Progenitor cell of endocrine pancreas (in vitro differentiated cells): ENCODE measurements around the gene SFSWAP. TPM values are rescaled to one million over a fixed set of nuclear protein-coding genes. Genes with fewer than 3 reads are reported as not detected.
"Not testable (repeated sequence)": the region's sequence is repeated elsewhere in the genome, so short reads cannot be mapped to it uniquely, and the experiment has no call there.

Experiments
- DNase-seq: peaks from one replicate; pipeline ENCODE4 v3.0.0; 2021; ENCODE audit warnings: low spot score; ENCODE audit not compliant: unreplicated experiment
- H3K27ac Mint-ChIP-seq: 2 replicates; pipeline ENCODE4 v1.8.0; 2021; ENCODE audit warnings: mild to moderate bottlenecking, moderate library complexity, mixed read lengths
- H3K27me3 Mint-ChIP-seq: 2 replicates; pipeline ENCODE4 v1.8.0; 2021; ENCODE audit warnings: mixed read lengths
- H3K36me3 Mint-ChIP-seq: 2 replicates; pipeline ENCODE4 v1.8.0; 2022; ENCODE audit warnings: mixed read lengths; ENCODE audit not compliant: insufficient read depth
- H3K4me1 Mint-ChIP-seq: 2 replicates; pipeline ENCODE4 v1.8.0; 2021; ENCODE audit warnings: low read depth, mixed read lengths
- H3K4me3 Mint-ChIP-seq: 2 replicates; pipeline ENCODE4 v1.8.0; 2021; ENCODE audit warnings: low read depth, mild to moderate bottlenecking, moderate library complexity, mixed read lengths
- H3K9me3 Mint-ChIP-seq: 2 replicates; pipeline ENCODE4 v1.8.0; 2021; ENCODE audit warnings: low read depth, mixed read lengths
- total RNA-seq: library from RNA; stranded (reverse); gene quantifications from 2 replicates; pipeline ENCODE4 v1.2.1, GENCODE V29; 2021
- TF ChIP-seq, protein P1 (sequence below): fragments of 200-600 bp; sonication (generic); IDR thresholded peaks from one replicate; pipeline ENCODE4 v1.5.0; 2021; ENCODE audit warnings: antibody characterized with exemption, mild to moderate bottlenecking; ENCODE audit not compliant: unreplicated experiment

SFSWAP gene
- total RNA-seq, 1 donor from 2014 or later: 62.1 TPM

DNA sequence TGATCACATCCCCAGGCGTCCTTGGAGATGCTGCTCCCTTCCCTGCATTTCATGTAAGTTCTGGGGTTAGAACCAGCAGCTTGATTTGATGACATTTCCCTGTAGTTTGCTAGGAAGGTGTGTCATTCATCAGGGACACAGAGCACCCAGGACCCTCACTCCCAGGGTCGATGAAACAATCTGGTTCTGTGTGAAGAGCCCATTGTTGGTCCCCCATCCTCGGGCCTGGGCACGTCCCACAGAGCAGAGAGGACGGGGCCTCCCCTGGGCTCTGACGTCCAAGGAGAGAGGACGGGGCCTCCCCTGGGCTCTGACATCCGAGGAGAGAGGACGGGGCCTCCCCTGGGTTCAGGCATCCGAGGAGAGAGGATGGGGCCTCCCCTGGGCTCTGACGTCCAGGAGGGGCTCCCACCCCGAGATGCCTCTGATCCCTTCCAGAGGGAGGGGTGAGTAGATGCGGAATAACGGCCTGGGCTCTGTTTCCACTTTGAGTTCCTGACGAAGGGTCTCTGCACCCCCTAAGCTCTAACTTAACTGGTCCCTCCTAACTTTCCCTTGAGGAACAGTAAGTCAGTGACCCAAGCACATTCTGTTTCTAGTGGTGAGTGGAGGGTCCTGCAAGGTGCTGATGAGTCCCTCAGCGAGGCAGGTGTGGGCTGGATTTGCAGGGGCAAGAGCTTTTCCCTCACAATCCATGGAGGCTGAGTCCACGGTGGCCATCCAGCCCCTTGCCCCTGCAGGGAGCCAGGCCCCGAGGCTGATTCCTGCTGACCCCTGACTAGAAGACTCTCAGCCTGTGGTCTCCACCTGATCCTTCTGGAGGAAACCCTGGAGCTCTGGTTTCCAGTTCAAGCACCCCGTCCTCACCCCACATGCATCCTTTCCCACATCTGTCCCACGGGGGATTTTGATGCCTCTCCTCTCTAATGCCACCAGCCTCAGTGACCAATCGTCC lies 35.5 kb upstream of the SFSWAP start:
- TF ChIP-seq, protein P1, sequence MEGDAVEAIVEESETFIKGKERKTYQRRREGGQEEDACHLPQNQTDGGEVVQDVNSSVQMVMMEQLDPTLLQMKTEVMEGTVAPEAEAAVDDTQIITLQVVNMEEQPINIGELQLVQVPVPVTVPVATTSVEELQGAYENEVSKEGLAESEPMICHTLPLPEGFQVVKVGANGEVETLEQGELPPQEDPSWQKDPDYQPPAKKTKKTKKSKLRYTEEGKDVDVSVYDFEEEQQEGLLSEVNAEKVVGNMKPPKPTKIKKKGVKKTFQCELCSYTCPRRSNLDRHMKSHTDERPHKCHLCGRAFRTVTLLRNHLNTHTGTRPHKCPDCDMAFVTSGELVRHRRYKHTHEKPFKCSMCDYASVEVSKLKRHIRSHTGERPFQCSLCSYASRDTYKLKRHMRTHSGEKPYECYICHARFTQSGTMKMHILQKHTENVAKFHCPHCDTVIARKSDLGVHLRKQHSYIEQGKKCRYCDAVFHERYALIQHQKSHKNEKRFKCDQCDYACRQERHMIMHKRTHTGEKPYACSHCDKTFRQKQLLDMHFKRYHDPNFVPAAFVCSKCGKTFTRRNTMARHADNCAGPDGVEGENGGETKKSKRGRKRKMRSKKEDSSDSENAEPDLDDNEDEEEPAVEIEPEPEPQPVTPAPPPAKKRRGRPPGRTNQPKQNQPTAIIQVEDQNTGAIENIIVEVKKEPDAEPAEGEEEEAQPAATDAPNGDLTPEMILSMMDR: no peak
- Mint-ChIP-seq H3K36me3 (no peaks in the 10 kb centered on the region), H3K9me3 (no peaks in the 10 kb centered on the region), H3K4me1 (no peaks in the 10 kb centered on the region), H3K4me3 (no peak overlapping the region), H3K27me3 (peaks cover 26% of the 10 kb centered on the region), H3K27ac (no peak overlapping the region)
- DNase-seq: no peak

GRCh38 chr12:131676544-131676943 lies 34.3 kb upstream of the SFSWAP start:
- TF ChIP-seq, protein P1: no peak
- Mint-ChIP-seq H3K9me3 (no peaks in the 10 kb centered on the region), H3K27ac (no peak overlapping the region), H3K4me3 (no peak overlapping the region), H3K27me3 (peaks cover 27% of the 10 kb centered on the region), H3K36me3 (no peaks in the 10 kb centered on the region), H3K4me1 (peaks cover 1% of the 10 kb centered on the region)
- no peak for DNase-seq

DNA sequence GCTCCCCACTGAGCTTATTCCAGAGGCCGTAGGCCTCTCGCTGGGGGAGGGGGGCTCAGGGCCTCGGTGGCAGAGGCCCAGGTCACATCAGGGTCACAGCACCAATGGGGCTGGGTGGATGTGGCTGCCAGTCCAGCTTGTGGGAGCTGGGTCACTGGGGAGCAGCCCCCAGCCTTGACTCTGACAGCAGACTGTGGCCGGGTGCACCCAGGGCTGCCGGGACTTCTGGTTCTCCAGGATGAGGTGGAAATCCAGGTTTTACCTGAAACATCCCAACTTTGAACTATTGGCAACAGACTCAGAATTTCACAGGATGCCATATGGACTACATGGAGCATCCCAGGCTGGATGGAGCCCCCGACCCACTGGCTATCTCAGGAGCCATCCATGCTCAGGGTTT lies 33.8 kb upstream of the SFSWAP start:
- H3K36me3 Mint-ChIP-seq, DNase-seq, H3K4me3 Mint-ChIP-seq, H3K4me1 Mint-ChIP-seq, H3K27ac Mint-ChIP-seq, H3K9me3 Mint-ChIP-seq: not testable (repeated sequence)
- H3K27me3 Mint-ChIP-seq: peaks cover 30% of the 10 kb centered on the region

GRCh38 chr12:131677699-131678098 lies 33.2 kb upstream of the SFSWAP start:
- no peak for DNase-seq
- H3K4me1 Mint-ChIP-seq: peaks cover 1% of the 10 kb centered on the region
- no peaks in the 10 kb centered on the region for H3K9me3 Mint-ChIP-seq
- H3K4me3 Mint-ChIP-seq: no peak overlapping the region
- TF ChIP-seq, protein P1: no peak
- H3K36me3 Mint-ChIP-seq: no peaks in the 10 kb centered on the region
- peaks cover 32% of the 10 kb centered on the region for H3K27me3 Mint-ChIP-seq
- H3K27ac Mint-ChIP-seq: no peak overlapping the region

- H3K9me3 Mint-ChIP-seq, H3K4me3 Mint-ChIP-seq, H3K4me1 Mint-ChIP-seq, H3K27ac Mint-ChIP-seq, H3K36me3 Mint-ChIP-seq: not testable (repeated sequence)
- DNase-seq: peak; percentile 4
- peaks cover 35% of the 10 kb centered on the region for H3K27me3 Mint-ChIP-seq
These were observed 32.3 kb upstream of the SFSWAP start for GRCh38 chr12:131678389-131679181.

DNA sequence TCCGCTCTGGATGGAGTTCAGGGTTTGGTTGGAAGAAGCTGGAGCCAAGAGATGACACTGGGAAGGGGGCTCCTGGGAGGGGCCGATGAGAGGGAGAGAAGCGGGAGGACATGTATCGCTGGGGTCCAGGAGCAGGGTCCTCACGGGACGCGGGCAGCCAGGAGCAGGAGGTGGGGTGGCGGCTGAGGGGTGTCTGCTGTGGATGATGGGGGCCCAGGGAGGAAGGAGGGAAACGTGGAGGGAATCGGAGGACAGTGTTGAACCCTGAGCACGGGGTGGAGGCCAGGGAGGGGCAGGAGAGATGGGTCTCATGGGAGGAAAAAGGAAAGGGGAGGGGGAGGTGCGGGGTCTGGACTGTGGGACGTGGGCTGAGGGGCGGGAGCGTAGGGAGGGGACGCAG lies 31.7 kb upstream of the SFSWAP start:
- H3K4me1 Mint-ChIP-seq, H3K27ac Mint-ChIP-seq, H3K9me3 Mint-ChIP-seq, H3K4me3 Mint-ChIP-seq, H3K36me3 Mint-ChIP-seq: not testable (repeated sequence)
- peak; percentile 2 for DNase-seq
- peaks cover 35% of the 10 kb centered on the region for H3K27me3 Mint-ChIP-seq

GRCh38 chr12:131679816-131680215 lies 31.1 kb upstream of the SFSWAP start:
- DNase-seq, H3K9me3 Mint-ChIP-seq, H3K4me1 Mint-ChIP-seq, H3K4me3 Mint-ChIP-seq, H3K36me3 Mint-ChIP-seq, H3K27ac Mint-ChIP-seq: not testable (repeated sequence)
- peaks cover 35% of the 10 kb centered on the region for H3K27me3 Mint-ChIP-seq

DNA sequence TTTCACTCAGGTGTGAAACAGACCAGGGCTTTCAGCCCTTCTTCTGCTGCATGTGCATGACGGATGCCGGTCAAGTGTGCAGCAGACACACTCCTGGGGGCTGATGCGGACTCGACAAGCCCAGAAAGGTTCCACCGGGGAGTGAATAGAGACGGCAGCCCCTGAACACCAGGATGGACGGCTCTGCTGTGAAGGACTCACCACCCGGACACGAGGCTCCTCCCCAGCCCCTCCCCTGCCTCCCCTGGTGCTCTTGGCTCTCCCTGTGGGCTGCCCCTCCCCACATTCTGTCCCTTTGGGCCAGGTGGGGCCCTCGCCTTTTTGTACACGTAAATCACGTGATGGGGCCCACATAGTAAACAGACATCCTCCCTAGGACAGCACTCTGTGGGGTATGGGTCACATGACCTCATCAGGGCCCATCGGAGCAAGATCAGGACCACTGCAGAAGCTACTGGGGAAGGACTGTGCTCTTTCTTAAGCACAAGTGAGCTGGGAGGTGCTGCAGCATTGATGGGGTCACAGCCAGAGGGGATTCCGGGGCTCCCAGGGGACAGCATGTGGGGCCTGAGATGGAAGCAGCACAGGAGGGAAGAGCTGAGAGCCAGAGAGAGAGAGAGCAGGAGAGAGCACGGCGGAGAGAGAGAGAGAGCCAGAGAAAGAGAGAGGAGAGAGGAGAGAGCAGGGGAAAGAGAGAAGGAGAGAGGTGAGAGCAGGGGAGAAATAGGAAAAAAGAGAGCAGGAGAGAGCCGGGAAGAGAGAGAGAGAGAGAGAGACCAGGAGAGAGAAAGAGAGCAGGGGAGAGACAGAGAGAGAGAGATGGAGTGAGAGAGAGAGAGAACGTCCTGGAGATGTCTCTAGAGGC lies 30.3 kb upstream of the SFSWAP start:
- not testable (repeated sequence) for H3K9me3 Mint-ChIP-seq, H3K27ac Mint-ChIP-seq

More for the DNA sequence above, 30.3 kb upstream of the SFSWAP start:
- peaks cover 33% of the 10 kb centered on the region for H3K27me3 Mint-ChIP-seq
- H3K4me3 Mint-ChIP-seq, DNase-seq, H3K36me3 Mint-ChIP-seq, H3K4me1 Mint-ChIP-seq: not testable (repeated sequence)
